HG03432 (cell line): ENCODE results near the gene RASGRF1.
"Not testable (repeated sequence)": the region's sequence is repeated elsewhere in the genome, so short reads cannot be mapped to it uniquely, and the experiment has no call there.

Experiments used
- ATAC-seq: cut with Tn5 transposase; IDR thresholded peaks from one replicate; pipeline ENCODE4 v1.9.1; 2021; ENCODE audit warnings: mild to moderate bottlenecking, moderate library complexity; ENCODE audit not compliant: unreplicated experiment

The RASGRF1 gene

DNA sequence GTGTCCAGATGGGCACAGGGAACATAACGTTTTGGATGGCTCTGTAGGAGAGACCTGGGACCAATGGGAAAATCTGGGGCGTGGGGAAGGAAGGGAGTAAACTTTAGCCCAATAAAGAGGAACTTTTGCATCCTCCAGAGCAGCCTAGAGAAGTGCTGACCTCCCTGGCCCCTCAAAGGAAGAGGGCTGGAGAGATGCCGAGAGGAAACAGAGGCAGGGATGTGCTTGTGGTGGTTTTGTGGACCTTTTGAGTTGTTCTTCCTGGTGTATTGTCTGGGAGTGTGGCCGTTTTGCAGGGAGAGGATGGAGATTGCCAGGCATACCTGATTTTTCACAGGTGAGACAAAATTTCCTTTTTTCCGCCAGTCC is 155.9 kb downstream of the RASGRF1 start:
- ATAC-seq, result no peak

DNA sequence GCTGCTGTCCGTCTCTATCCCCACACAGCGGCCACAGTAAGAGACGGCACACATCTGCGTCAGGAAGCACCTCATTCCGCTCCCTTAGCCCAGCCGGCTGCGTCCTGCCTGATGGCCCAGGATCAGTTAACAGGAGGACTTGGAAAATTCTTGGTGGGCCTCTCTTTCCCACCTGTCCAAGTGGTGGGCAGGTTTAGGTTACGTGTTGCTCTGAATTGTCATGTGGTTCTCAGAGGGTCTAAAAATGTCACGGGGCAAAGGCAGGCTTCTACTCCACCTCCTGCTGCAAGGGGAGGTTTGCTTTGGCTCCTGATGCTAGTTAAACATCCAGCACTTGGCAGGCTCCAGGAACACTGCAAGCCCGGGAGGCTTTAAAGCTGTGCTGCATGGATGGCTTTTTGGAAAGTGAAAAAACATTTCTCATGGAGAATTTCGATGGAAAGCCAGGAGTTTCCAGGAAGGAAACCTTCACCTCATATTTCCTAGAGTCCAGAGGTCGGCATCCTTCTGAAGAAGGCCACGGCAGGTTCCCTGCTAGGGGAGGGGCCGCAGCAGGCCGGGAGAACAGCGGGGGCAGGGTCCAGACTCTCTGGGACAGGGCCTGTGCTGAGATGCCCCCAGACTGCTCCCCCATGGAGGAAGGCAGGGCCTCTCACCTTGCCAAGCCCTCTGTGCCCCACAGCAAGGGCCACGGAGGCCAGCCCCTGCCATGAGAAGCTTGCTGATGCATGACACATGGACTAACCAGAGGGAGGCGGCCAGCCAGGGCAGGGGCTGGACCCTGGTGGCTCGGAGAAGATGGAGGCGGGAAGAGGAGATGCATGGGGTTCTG is 156.5 kb downstream of the RASGRF1 start:
- ATAC-seq, result no peak

DNA sequence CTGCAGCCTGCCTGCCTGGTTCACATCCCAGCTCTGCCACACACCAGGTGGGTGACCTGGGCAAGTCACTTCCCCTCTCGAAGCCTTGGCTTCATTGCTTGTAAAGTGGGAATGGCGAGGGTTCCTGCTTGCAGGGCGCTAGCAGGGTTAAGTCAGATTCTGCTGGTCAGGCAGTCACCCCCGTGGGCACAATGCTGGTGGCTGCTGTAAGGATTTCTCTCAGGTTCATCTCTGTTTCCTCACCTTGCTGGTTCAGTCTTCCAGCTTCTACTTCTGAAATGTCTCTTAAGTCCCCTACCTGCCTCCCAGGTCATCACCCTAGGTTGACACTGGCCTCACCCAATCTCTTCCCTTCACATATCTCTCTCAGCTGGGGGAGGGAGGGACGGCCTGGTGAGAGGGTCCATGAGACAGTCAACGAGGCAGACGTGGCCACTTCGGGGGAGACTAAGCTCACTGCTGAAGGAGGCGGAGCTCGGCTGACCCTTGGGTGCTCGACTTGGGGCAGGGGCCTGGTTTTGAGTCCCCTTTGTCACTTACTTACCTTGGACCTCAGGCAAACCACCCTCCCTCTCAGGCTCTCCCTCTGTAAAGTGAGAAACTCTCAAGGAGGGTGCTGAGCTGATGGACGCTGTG is 157.3 kb downstream of the RASGRF1 start:
- no peak for ATAC-seq

DNA sequence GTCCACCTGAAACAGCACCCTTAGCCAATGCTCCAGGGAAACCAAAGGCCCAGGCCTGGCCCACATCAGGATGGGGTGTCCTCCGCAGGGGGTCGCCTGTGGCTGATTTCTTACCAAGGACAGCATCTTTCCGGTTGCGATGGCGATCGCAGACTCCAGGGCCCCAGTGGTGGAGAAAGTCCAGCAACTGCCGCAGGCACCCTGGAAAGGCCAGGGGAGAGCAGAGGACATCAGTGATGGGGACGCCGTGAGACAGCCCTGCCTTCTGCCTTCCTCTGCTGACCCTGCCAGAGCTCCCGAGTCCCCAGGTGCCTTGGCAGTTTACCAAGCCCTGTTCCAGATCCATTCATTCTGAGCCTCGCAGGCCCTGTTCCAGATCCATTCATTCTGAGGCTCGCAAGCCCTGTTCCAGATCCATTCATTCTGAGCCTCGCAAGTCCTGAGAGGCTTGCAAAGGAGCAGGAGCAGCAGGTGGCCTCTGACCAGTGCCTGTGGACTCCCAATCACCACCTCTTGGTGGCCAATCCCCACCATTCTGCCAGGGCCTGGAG is 158.2 kb downstream of the RASGRF1 start:
- ATAC-seq, result no peak

DNA sequence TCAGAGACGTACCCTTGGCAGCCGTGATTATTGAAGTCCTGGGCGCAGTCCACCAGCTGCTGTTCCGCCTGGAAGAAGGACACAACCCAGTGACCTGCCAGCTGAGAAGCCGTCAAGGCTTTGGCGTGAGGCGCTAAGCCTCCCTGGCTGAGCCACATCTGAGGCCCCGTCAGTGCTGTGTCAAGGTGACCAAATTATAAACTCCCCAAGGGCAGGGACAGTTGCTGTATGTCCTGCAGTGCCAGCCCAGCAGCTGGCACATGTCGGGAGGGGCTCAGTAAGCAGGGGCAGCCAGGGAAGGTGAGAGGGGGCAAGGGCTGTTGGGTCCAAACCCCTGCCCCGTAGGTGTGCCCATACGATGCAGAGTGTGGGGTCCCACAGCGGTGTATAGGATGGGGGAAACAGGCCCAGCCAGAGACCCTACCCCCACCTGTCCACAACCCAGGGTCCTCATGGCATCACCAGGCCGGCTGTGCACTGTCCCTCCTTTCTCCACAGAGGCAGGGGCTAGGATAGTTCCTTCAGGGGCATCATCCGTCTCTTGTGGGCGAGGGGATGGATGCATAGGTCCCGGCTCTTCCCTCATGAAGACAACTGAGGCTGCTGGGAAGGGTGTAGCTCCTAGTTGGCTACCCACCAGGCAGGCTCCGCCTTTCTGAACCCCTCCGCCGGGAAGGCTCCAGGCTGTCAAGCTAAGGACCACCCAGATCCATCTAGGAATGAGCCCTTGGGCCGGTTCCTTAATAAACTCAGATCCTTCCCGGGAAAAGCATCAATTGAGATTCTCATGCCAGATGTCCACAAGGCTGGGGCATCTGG is 158.9 kb downstream of the RASGRF1 start:
- no peak for ATAC-seq

DNA sequence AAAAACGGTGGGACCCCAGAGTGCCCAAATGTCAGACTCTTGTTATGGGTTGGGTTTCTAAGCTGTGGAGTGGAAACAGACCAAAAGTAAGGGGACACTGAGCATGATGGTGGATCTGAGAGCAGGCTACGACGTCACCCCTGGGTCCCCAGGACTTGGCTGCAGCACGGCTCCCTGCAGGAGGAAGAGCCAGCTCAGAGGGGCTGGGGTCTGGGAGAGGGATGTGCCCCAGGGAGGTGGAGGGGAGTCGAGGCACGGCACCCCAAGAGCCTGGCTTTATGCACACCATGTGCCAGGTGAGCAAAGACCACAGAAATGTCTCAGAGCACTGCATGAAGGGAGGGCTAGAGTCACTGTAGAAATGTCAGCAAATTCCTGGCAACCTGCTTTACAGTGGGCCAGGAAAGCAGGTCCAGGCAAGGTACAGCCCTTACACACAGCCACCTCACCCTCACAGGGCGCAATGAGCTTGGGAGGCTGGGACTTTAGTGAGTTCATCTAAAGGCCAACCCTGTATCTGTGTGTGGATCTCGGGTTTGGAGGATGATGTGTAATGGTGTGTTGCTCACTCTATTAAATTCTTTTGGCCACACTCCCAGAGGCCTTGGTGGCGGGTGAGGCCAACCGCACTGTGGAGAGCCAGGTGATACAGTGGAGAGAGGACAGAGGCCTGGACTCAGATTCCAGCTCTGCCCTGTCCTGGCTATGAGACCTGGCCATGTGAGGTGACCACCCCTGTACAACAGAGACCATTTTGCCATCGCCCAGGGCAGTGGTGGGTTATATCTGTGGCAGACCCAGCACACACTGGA is 159.8 kb downstream of the RASGRF1 start:
- ATAC-seq, result no peak

DNA sequence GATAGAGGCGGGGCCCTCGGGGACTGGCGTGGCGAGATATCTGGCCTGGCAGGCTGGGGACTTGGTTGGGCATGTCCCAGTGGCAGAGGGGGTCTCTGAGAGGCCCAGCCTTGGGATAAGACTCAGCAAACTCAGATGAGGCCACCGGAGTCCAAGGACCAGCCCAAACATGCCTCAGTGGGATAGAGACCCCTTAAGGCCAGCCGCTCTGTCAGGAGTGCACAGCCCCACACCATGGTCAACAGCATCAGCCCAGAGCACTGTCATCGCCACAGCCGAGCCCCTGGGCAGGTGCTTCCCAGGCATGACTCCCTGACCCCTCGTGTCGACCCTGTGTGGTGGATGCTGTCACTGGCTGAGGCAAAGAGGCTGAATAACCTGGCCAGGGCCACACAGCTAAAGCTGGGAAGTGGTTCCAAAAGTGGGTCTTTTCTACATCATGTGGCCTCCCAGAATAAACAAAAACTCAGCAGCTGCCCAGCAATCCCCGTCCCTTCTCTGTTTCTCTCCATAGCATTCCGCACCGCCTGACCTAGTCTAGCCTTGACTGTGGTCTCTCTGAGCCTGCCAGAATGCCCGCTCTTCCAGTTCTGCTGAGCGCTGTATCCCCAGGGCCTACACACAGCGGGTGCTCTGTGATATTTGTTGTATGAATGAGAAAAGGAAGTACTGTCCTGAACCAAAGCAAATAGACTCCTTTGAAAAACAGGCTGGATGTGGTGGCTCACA is 160.9 kb downstream of the RASGRF1 start:
- no peak for ATAC-seq

DNA sequence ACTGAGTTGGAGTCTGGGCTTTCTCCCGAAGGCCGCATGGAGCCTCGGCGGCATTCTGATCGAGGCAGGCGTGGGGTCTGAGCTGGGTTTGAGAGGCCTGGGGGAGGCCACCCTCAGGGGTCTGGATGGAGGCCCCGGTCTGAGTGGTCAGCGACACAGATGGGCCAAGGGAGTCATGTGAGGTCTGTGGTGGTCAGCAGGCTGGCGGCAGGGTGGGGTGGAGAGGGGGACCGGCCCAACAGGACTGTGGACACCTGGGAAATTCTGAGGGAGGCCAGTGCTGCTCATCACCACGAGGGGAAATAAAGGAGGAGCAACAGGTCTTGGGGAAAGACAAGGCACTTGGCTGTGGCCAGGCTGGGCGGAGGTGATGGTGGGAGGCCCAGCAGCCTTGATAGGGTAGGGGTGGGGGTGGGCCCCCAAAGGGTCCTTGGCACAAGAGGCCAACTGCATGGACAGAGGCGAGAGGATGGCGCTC is 161.9 kb downstream of the RASGRF1 start:
- no peak for ATAC-seq

DNA sequence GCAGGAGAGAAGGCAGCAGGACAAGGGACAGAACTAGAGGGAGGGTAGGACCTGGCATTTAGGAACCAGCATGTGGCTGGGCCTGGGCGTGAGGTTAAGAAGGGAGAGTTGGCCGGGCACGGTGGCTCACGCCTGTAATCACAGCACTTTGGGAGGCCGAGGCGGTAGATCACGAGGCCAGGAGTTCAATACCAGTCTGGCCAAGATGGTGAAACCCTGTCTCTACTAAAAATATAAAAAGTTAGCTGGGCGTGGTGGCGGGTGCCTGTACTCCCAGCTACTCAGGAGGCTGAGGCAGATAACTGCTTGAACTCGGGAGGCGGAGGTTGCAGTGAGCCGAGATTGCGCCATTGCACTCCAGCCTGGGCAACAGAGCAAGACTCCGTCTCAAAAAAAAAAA is 162.4 kb downstream of the RASGRF1 start:
- ATAC-seq, result not testable (repeated sequence)

DNA sequence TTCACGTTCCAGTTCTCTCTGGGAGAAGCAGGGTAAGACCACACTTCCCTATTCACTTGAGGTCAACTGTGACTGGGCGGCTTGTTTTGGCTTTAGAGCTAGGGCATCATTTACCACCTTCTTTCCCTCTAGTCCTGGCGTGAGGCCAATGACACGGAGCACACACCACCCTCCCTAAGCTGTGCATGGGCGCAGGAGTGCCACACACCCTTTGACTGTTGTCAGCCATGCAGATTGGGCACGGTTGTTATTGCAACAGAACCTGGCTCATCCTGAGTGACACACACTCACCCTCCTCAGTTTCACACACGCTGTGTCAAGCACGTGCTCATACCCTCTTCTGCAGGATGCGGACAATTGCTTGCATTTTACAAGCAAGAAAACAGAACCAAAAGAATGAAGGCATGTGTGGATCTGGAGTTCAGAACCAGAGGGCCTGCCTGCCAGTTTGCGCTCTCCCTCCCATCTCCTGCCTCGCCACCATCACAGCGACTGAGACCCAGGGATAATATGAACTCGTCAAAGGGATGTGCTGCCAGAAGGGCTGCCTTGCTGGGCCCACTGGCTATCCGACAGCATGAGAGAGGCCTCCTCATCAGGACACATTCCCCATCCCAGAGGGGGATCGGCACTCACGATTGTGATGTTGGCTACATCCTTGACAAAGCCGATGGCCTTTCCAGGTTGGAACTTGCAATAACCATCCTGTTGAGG is 163.3 kb downstream of the RASGRF1 start:
- ATAC-seq, result no peak

DNA sequence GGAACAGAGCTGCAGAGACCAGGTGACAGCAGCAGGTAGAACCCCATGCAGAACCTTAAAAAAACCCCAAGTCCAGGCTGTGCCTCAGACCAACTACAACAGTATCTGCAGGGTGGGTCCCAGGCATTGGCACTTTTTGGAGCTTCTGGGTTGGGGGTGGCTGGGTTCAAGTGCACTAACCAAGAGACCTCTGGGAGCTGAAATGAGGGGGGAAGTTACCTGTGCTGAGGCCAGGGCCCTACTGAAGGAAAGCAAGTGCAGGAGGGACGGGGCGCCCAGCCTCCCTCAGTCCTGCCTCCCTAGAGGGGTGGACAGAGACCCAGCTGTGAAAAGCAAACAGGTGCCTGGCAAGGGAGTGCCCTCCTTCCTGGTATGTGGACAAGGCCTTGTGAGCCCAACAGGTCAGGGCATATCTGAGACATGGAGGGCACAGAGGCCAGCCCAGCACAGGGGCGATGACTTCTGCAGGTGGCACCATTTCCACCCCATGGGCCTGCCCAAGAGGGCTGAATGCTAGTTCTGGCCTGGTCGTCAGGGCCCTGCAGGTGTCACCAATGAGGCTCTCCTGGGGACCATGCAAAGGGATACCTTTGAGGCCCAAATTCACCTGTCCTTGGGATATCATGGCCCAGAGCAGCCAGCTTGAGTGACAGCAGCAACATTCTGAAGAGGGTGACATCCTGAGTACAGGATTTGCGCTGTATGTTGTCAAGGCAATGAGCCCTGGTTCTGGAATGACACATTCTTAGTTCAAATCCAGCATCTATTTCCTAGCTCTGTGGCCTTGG is 164.4 kb downstream of the RASGRF1 start:
- no peak for ATAC-seq

DNA sequence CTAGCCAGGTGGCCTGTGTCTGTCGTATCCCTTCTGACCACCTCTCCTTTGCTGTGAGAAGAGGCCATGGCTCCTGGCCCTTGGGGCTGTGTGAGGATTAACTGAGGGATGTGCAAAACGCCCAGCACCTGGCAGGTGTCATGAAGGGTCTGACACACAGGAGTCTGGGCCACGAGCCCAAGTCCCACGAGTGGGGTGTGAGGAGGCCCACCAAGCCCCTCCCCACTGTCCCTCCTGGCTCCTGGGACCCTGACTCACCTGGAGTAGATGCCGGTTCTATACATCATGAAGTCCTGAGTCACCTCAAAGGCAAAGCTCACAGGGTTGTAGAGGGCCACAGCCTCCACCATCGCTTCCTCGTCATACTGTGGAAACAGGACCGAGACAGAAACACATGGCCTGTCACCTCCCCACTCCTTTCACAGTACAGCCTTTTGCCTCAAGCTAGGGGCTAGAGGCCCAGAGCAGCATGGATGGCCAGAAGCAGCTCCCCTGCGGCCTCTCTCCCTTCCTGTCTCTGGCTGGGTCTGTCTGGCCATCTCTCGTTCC is 165.4 kb downstream of the RASGRF1 start:
- no peak for ATAC-seq

DNA sequence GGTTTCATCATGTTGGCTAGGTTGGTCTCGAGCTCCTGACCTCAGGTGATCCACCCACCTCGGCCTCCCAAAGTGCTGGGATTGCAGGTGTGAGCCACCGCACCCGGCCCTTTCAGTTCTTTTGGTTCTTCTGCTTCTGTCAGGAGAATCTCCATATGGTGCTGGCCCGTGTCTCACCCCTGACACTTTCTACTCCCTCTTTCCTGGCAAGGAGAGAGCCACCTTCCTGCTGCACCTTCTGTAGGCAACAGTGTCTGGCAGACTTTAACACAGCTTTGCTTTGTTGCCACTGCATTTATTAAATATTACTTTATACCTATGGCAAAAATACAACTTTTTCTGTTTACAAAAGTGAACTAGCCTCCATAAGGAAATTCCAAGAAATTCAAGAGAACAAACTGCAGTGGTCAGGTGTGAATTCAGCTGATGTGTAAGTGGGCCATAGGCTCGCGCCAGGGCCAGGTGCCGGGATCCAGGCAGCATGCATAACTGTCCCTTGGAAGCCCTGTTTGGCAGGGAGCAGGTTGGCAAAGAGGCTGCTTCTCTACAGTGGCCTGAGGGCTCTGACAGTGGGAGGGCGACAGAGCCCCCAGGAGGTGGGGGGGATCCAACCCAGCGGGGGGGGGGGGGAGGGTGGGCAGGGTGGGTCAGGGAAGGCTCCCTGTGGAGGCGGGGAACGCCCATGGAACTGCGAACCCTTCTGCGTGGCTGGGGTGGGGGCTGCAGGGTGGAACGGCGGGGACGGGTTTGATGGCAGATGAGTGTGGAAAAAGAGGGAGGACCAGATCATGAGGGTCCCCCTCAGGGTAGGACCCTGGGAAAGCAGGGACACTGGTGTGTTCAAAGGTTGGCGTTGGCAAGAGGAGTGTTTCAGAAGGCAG is 166.9 kb downstream of the RASGRF1 start:
- no peak for ATAC-seq

DNA sequence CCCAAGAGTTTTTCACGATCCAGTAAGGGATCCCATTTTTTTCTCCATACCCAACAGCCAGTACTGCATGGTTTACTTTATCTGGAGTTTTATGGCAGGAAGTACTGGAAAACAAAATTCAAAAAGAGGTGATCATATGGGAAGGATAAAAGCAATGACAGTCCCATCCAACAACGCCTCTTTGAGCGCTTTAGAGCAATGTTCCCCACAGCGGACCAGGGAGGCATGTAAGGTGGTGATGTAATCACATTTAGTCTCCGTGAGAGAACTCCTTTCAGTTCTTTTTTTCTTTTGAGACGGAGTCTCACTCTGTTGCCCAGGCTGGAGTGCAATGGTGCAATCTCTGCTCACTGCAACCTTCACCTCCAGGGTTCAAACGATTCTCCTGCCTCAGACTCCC is 167.6 kb downstream of the RASGRF1 start:
- no peak for ATAC-seq

DNA sequence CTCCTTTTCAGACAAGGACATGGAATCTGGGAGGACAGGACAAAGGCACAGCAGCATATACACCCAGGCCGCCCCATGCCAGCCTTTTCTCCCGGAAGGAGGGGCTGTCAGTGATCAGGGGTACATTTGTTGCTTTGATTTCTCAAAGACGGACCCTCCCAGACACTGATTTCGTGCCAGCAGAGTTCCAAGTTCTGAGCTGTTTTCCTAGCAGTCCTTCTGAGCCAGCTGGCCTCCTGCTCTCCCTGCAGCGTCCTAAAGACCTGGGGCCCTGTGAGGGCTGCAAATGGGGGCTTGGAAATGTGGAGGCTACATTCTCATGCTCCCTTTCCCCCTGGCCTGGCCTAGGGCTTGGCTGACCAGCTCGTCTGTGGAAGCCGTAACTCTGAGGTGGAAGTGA is 168.1 kb downstream of the RASGRF1 start:
- ATAC-seq, result no peak

DNA sequence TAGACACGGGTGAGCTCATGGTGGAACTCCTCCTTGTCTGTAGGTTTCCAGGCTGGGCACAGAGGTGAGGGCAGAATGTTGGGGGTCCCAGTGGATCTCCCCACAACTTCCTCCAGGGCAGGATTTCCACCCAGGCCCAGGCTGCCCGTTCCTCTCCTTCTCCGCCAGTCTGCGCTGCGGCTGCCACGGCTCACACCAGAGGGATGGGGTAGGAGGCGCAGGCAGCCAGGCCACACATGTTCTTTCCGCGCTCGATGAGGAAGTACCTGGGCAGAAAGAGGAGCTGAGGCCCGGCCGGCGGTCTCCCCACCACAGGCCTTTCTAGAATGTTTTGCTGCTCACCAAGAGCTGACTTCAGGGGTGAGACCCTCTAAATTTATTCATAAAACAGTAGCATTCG is 168.6 kb downstream of the RASGRF1 start:
- ATAC-seq, result no peak

DNA sequence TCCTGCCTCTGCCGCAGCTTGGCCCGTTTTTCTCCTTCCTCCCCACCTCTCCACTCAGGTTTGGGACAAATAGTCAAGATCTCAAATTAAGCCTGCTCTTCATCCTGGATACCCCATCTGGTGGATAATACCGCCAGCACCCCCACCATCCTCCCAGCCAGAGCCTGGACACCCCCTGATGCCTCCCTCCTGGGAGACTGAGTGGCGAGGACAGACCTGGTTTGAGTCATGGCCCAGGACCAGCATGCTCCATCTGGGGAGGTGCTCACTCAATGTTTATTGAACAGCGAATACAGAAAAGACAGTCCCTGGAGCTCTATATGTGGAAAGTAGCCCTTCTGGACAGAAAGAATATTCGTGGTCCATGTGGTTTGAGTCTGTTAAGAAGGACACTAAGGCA is 169.1 kb downstream of the RASGRF1 start:
- ATAC-seq, result no peak
